Neutrophil (primary cell): ENCODE results near the gene OR3A2.
"Not testable (repeated sequence)": the region's sequence is repeated elsewhere in the genome, so short reads cannot be mapped to it uniquely, and the experiment has no call there.

Experiments used
- H3K27ac ChIP-seq: fragments of 200-600 bp; sonication (generic); 2 replicates; pipeline ENCODE4 v1.5.1; 2016; ENCODE audit warnings: mild to moderate bottlenecking, moderate library complexity
- H3K27me3 ChIP-seq: fragments of 200-600 bp; sonication (generic); 2 replicates; pipeline ENCODE4 v1.6.0; 2016; ENCODE audit warnings: mild to moderate bottlenecking
- H3K36me3 ChIP-seq: fragments of 200-600 bp; sonication (generic); 2 replicates; pipeline ENCODE4 v1.5.1; 2017
- H3K4me1 ChIP-seq, 2 experiments: fragments of 200-600 bp in 1 of 2; sonication (generic) in 1 of 2; 1 replicate in 1 of 2; 2 replicates in 1 of 2; pipeline versions ENCODE4 v1.5.1 to v1.6.1; 2013 to 2016; ENCODE audit warnings: low read depth in 1 of 2, low read length in 1 of 2, mild to moderate bottlenecking in 1 of 2, moderate library complexity in 1 of 2; ENCODE audit not compliant: control insufficient read depth in 1 of 2, insufficient read depth in 1 of 2
- H3K4me3 ChIP-seq, 2 experiments: fragments of 200-600 bp in 1 of 2; sonication (generic) in 1 of 2; 1 replicate in 1 of 2; 2 replicates in 1 of 2; pipeline ENCODE4 v1.5.1; 2013 to 2016; ENCODE audit warnings: low read depth in 1 of 2, low read length in 1 of 2, mild to moderate bottlenecking in 1 of 2, moderate library complexity in 1 of 2
- H3K9me3 ChIP-seq: fragments of 200-600 bp; sonication (generic); 2 replicates; pipeline ENCODE4 v1.5.1; 2016
- CTCF ChIP-seq: fragments of 200-600 bp; sonication (generic); IDR thresholded peaks from 2 replicates; pipeline ENCODE4 v1.5.1; 2016; ENCODE audit warnings: antibody characterized with exemption

The OR3A2 gene

GRCh38 chr17:3411070-3411469, 25.0 kb upstream of the OR3A2 start, which contains the start of gene OR3A3:
Gene OR3A3 (plus strand): TSS chr17:3411370.
- Histone ChIP-seq H3K4me1 (no peaks in the 10 kb centered on the region), H3K27me3 (peaks cover 31% of the 10 kb centered on the region), H3K36me3 (no peaks in the 10 kb centered on the region), H3K27ac (no peak within 1 kb of the TSS), H3K4me3 (no peak within 1 kb of the TSS), H3K9me3 (no peaks in the 10 kb centered on the region)
- no peak for TF ChIP-seq CTCF

- H3K27me3 ChIP-seq: peaks cover 13% of the 10 kb centered on the region
- H3K4me1 ChIP-seq, H3K36me3 ChIP-seq, H3K9me3 ChIP-seq, H3K27ac ChIP-seq, H3K4me3 ChIP-seq: not testable (repeated sequence)
Observed at GRCh38 chr17:3403856-3404255, 17.7 kb upstream of the OR3A2 start.

- Histone ChIP-seq H3K4me3 (no peak overlapping the region), H3K27me3 (peaks cover 11% of the 10 kb centered on the region), H3K9me3 (no peaks in the 10 kb centered on the region), H3K36me3 (no peaks in the 10 kb centered on the region), H3K4me1 (no peaks in the 10 kb centered on the region), H3K27ac (no peak overlapping the region)
- no peak for TF ChIP-seq CTCF
Observed at GRCh38 chr17:3401786-3402185, 15.7 kb upstream of the OR3A2 start.

- Histone ChIP-seq H3K27ac (no peak overlapping the region), H3K27me3 (peaks cover 11% of the 10 kb centered on the region), H3K36me3 (no peaks in the 10 kb centered on the region), H3K4me3 (no peak overlapping the region), H3K4me1 (no peaks in the 10 kb centered on the region), H3K9me3 (no peaks in the 10 kb centered on the region)
- no peak for TF ChIP-seq CTCF
Observed at GRCh38 chr17:3400055-3400454, 13.9 kb upstream of the OR3A2 start.

GRCh38 chr17:3398310-3398709, 12.2 kb upstream of the OR3A2 start, which contains the start of gene OR1E1:
Gene OR1E1 (minus strand): TSS chr17:3398410. CDS start chr17:3398410, 0 bp downstream.
- Histone ChIP-seq H3K27me3 (peaks cover 11% of the 10 kb centered on the region), H3K27ac (no peak within 1 kb of the TSS), H3K4me1 (no peaks in the 10 kb centered on the region), H3K9me3 (no peaks in the 10 kb centered on the region), H3K4me3 (no peak within 1 kb of the TSS), H3K36me3 (no peaks in the 10 kb centered on the region)
- no peak for TF ChIP-seq CTCF

- not testable (repeated sequence) for H3K9me3 ChIP-seq, H3K36me3 ChIP-seq, H3K4me3 ChIP-seq, H3K4me1 ChIP-seq, H3K27ac ChIP-seq
- H3K27me3 ChIP-seq: peaks cover 15% of the 10 kb centered on the region
Observed at GRCh38 chr17:3397801-3398200, 11.7 kb upstream of the OR3A2 start.

GRCh38 chr17:3389791-3390190, 3.7 kb upstream of the OR3A2 start:
- no peak for TF ChIP-seq CTCF
- H3K4me3 ChIP-seq: no peak overlapping the region
- no peaks in the 10 kb centered on the region for H3K9me3 ChIP-seq
- H3K27ac ChIP-seq: no peak overlapping the region
- no peaks in the 10 kb centered on the region for H3K4me1 ChIP-seq
- no peaks in the 10 kb centered on the region for H3K36me3 ChIP-seq
- H3K27me3 ChIP-seq: peaks cover 72% of the 10 kb centered on the region
